Measurements from ENCODE around the gene GOLGA8H. TPM values are rescaled to one million over a fixed set of nuclear protein-coding genes. Genes with fewer than 3 reads are reported as not detected.
A peak's percentile ranks its signal among the peaks of the same experiment; 100 is the strongest.
"Not testable (repeated sequence)": the region's sequence is repeated elsewhere in the genome, so short reads cannot be mapped to it uniquely, and the experiment has no call there.

The GOLGA8H gene
- 0.37 and 0.76 TPM in 2 replicates for total RNA-seq

- DNase-seq (ENCODE audit: low spot score); H3K27me3 Mint-ChIP-seq (ENCODE audit: low read depth); H3K27ac Mint-ChIP-seq; H3K36me3 Mint-ChIP-seq (ENCODE audit: low read depth); H3K9me3 Mint-ChIP-seq; H3K4me1 Mint-ChIP-seq (ENCODE audit: low read depth); intact Hi-C loops (cut with micrococcal nuclease); H3K4me3 Mint-ChIP-seq (ENCODE audit: low read depth): not testable (repeated sequence)
Measured at GRCh38 chr15:30603796-30604195, at the start of gene GOLGA8H. GOLGA8H (plus strand) TSS chr15:30604028; CDS start chr15:30604126, 98 bp downstream.

GRCh38 chr15:30566949-30567348 lies 36.9 kb upstream of the GOLGA8H start:
- H3K36me3 Mint-ChIP-seq (ENCODE audit: low read depth); DNase-seq (ENCODE audit: low spot score); H3K4me1 Mint-ChIP-seq (ENCODE audit: low read depth); H3K27me3 Mint-ChIP-seq (ENCODE audit: low read depth); H3K4me3 Mint-ChIP-seq (ENCODE audit: low read depth); intact Hi-C loops (cut with micrococcal nuclease); H3K27ac Mint-ChIP-seq; H3K9me3 Mint-ChIP-seq: not testable (repeated sequence)

GRCh38 chr15:30573012-30573491 lies 30.8 kb upstream of the GOLGA8H start:
- H3K9me3 Mint-ChIP-seq; DNase-seq (ENCODE audit: low spot score); H3K27me3 Mint-ChIP-seq (ENCODE audit: low read depth); H3K4me1 Mint-ChIP-seq (ENCODE audit: low read depth); intact Hi-C loops (cut with micrococcal nuclease); H3K27ac Mint-ChIP-seq; H3K4me3 Mint-ChIP-seq (ENCODE audit: low read depth); H3K36me3 Mint-ChIP-seq (ENCODE audit: low read depth): not testable (repeated sequence)

GRCh38 chr15:30579394-30579970 lies 24.3 kb upstream of the GOLGA8H start:
- DNase-seq (ENCODE audit: low spot score); H3K9me3 Mint-ChIP-seq; H3K4me1 Mint-ChIP-seq (ENCODE audit: low read depth); H3K4me3 Mint-ChIP-seq (ENCODE audit: low read depth); intact Hi-C loops (cut with micrococcal nuclease); H3K36me3 Mint-ChIP-seq (ENCODE audit: low read depth); H3K27me3 Mint-ChIP-seq (ENCODE audit: low read depth); H3K27ac Mint-ChIP-seq: not testable (repeated sequence)

- H3K27me3 Mint-ChIP-seq (ENCODE audit: low read depth); H3K4me1 Mint-ChIP-seq (ENCODE audit: low read depth); H3K9me3 Mint-ChIP-seq; H3K27ac Mint-ChIP-seq; H3K36me3 Mint-ChIP-seq (ENCODE audit: low read depth); intact Hi-C loops (cut with micrococcal nuclease); DNase-seq (ENCODE audit: low spot score); H3K4me3 Mint-ChIP-seq (ENCODE audit: low read depth): not testable (repeated sequence)
Measured at GRCh38 chr15:30580716-30581115, 23.1 kb upstream of the GOLGA8H start.

DNA sequence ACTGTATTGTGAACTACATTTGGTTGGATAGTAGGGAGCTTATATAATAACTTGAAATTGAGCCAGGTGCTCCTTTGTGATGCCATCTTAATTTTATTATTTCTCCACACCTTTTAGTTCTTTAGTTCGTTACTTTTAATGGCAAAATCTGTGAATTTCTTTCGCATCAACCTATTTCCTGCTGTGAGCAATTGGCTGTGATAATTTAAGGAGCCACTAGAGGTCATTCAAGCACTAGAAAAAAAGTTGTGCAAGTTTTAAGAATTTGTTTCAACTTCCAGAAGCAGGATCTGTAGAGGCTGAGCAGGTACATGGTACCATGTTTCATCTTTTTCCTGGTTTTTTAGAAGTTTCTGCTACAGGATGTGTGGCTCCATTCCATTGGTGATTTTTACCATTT lies 4.9 kb upstream of the GOLGA8H start:
- H3K27ac Mint-ChIP-seq; H3K9me3 Mint-ChIP-seq; H3K27me3 Mint-ChIP-seq (ENCODE audit: low read depth); intact Hi-C loops (cut with micrococcal nuclease); H3K4me1 Mint-ChIP-seq (ENCODE audit: low read depth); DNase-seq (ENCODE audit: low spot score); H3K36me3 Mint-ChIP-seq (ENCODE audit: low read depth); H3K4me3 Mint-ChIP-seq (ENCODE audit: low read depth): not testable (repeated sequence)

DNA sequence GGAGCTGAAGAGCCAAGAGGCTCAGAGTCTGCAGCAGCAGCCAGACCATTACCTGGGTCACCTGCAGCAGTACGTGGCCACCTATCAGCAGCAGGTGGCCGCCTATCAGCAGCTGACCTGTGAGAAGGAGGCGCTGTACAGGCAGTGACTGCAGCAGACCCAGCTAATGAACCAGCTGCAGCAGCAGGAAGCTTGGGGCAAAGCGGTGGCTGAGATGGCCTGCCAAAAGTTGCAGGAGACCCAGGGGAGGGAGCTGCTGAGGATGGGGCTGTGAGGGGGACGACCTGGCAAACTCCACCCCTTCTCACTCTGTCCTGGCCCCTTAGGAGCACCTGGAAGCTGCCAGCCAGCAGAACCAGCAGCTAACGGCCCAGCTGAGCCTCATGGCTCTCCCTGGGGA lies 8.4 kb downstream of the GOLGA8H start:
- H3K4me1 Mint-ChIP-seq (ENCODE audit: low read depth); H3K4me3 Mint-ChIP-seq (ENCODE audit: low read depth); H3K27me3 Mint-ChIP-seq (ENCODE audit: low read depth); H3K27ac Mint-ChIP-seq; DNase-seq (ENCODE audit: low spot score); H3K36me3 Mint-ChIP-seq (ENCODE audit: low read depth); H3K9me3 Mint-ChIP-seq; intact Hi-C loops (cut with micrococcal nuclease): not testable (repeated sequence)

- H3K4me1 Mint-ChIP-seq (ENCODE audit: low read depth); DNase-seq (ENCODE audit: low spot score); H3K27ac Mint-ChIP-seq; H3K4me3 Mint-ChIP-seq (ENCODE audit: low read depth); intact Hi-C loops (cut with micrococcal nuclease); H3K36me3 Mint-ChIP-seq (ENCODE audit: low read depth); H3K27me3 Mint-ChIP-seq (ENCODE audit: low read depth); H3K9me3 Mint-ChIP-seq: not testable (repeated sequence)
Measured at GRCh38 chr15:30621342-30621741, 17.5 kb downstream of the GOLGA8H start.

DNA sequence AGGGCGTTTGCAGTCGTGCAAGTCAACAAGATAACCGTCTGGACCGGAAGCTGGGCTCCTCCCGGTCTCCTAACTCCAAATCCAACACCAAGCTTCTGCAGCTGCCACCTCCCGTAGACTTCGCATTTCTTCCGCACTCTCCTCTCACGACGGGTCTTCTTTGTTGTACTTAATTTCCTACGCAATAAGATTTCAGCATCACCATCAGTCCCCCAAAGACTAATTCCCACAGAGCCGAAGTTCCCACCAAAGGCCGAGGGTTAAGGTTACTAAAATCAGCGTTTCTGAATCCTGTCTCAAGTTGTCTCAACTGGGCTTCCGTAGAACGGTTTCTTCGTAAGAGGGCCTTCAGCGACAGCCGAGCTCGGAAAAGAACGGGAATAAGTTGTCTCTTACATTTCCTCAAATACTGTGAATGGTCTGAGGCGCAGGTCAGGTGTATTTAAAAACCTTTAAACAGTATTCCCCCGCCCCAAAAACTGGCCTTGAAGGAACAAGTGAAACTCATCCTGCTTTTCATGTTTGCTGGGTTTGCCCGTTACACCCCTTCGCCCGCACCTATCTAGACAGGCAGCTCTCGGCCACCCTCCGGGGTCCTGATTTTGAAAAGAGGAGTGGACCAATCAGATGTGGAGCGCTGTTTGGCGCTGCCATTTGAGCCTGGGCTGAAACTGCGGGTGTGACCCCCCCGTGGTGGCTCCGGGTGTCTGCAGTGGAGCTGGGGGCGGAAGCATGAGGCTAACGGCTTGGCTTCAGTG lies 21.8 kb downstream of the GOLGA8H start, which contains the start of gene ARHGAP11B:
Gene ARHGAP11B, plus strand, starts transcription at position 693 of the 758 bp plus-strand sequence.
- peak within 1 kb of the TSS; percentile 96 for H3K27ac Mint-ChIP-seq
- H3K27me3 Mint-ChIP-seq (ENCODE audit: low read depth); H3K9me3 Mint-ChIP-seq; intact Hi-C loops (cut with micrococcal nuclease): not testable (repeated sequence)
- peaks cover 19% of the 10 kb centered on the region for H3K4me1 Mint-ChIP-seq (ENCODE audit: low read depth)
- DNase-seq (ENCODE audit: low spot score), result peak; percentile 96
- H3K4me3 Mint-ChIP-seq (ENCODE audit: low read depth), result peak within 1 kb of the TSS; percentile 98
- H3K36me3 Mint-ChIP-seq (ENCODE audit: low read depth), result peaks cover 25% of the 10 kb centered on the region

GRCh38 chr15:30626194-30626565 lies 22.4 kb downstream of the GOLGA8H start:
- H3K4me1 Mint-ChIP-seq (ENCODE audit: low read depth), result peaks cover 19% of the 10 kb centered on the region
- DNase-seq (ENCODE audit: low spot score); intact Hi-C loops (cut with micrococcal nuclease): not testable (repeated sequence)

DNA sequence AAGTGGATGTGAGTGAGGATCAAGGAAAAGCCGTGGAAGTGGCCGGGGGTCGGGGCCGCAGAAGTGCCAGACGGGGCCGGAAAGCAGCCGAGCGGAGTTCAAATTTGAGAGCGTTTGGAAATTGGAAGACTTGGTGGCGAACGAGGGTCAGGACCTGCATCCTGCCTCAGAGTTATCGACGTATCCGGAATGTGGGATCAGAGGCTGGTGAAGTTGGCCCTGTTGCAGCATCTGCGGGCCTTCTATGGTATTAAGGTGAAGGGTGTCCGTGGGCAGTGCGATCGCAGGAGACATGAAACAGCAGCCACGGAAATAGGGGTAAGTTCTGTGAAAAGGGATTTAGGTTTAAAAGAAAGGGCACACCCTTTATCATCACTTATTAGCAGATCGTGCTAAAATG lies 22.8 kb downstream of the GOLGA8H start:
- peak overlapping the region; percentile 98 for H3K4me3 Mint-ChIP-seq (ENCODE audit: low read depth)
- H3K27me3 Mint-ChIP-seq (ENCODE audit: low read depth); DNase-seq (ENCODE audit: low spot score); H3K9me3 Mint-ChIP-seq; intact Hi-C loops (cut with micrococcal nuclease): not testable (repeated sequence)
- peaks cover 19% of the 10 kb centered on the region for H3K4me1 Mint-ChIP-seq (ENCODE audit: low read depth)
- peak overlapping the region; percentile 96 for H3K27ac Mint-ChIP-seq
- H3K36me3 Mint-ChIP-seq (ENCODE audit: low read depth), result peaks cover 25% of the 10 kb centered on the region

More at GRCh38 chr15:30626194-30626565, 22.4 kb downstream of the GOLGA8H start:
- Mint-ChIP-seq H3K36me3 (ENCODE audit: low read depth) (peaks cover 25% of the 10 kb centered on the region), H3K27ac (peak overlapping the region; percentile 96), H3K4me3 (ENCODE audit: low read depth) (peak overlapping the region; percentile 98)
- H3K27me3 Mint-ChIP-seq (ENCODE audit: low read depth); H3K9me3 Mint-ChIP-seq: not testable (repeated sequence)

- Mint-ChIP-seq H3K4me1 (ENCODE audit: low read depth) (peaks cover 48% of the 10 kb centered on the region), H3K27ac (peak overlapping the region; percentile 69), H3K9me3 (no peaks in the 10 kb centered on the region), H3K27me3 (ENCODE audit: low read depth) (no peaks in the 10 kb centered on the region), H3K4me3 (ENCODE audit: low read depth) (peak overlapping the region; percentile 19), H3K36me3 (ENCODE audit: low read depth) (peaks cover 67% of the 10 kb centered on the region)
- no peak for DNase-seq (ENCODE audit: low spot score)
- intact Hi-C loops (cut with micrococcal nuclease), result no loop called here
Measured at GRCh38 chr15:30650012-30650929, 46.4 kb downstream of the GOLGA8H start.
